ENCODE results near the gene LCN6.

LCN6 gene

GRCh38 chr9:136738960-136739359, 9.4 kb downstream of the LCN6 start:
- H3K9me3 ChIP-seq (ENCODE audit: insufficient read depth, low read depth, low read length), result peaks cover 3% of the 10 kb centered on the region

DNA sequence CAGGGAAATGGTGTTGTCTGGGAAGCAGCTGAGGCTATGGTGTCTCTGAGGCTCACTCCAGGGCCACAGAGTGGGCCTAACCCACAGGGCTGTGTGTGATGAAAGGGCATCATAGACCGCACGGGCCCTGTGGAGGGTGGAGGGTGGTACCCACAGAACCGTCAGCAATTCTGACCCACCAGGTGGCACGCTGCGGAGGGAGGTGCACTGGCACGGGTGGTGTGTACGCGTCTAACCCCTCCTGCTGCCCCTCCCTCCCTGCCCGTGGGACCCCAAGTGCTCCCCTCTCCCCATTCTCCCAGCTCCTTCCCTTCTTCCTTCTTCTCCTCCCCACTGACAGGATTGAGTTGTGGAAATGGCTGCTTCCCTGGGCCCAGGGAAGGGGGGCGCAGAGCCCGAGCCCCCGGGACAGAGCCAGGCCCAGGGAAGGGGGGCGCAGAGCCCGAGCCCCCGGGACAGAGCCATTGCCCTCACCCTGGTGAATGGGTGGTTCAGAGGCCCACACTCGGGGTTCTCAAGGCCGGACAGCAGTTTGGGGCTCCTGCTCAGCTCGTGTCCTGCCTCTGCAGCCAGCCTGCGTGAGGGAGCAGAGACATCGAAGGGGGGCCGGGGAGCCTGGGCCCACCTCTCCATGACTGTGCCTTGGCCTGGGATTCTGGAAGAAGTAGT, 12.4 kb downstream of the LCN6 start:
- Histone ChIP-seq H3K27ac (ENCODE audit: low read depth, low read length) (no peak overlapping the region), H3K79me2 (ENCODE audit: control insufficient read depth, insufficient read depth, low read length, poor library complexity) (no peaks in the 10 kb centered on the region), H2BK120ac (ENCODE audit: insufficient read depth, low read length, poor library complexity) (no peak overlapping the region), H3K18ac (ENCODE audit: low read length) (no peak overlapping the region), H3K36me3 (ENCODE audit: control insufficient read depth in 1 of 2, insufficient read depth in 2 of 2, low read length in 2 of 2) (no peaks in the 10 kb centered on the region), H3K23ac (ENCODE audit: low read length) (no peak overlapping the region), H4K91ac (ENCODE audit: low read depth, low read length) (no peak overlapping the region), H3K14ac (ENCODE audit: low read length) (no peak overlapping the region), H3K4ac (ENCODE audit: low read depth, low read length) (no peak overlapping the region), H3K27me3 (ENCODE audit: insufficient read depth, low read length) (no peaks in the 10 kb centered on the region), H3K4me3 (ENCODE audit: low read depth, low read length) (no peak overlapping the region), H3K79me1 (ENCODE audit: low read length) (no peaks in the 10 kb centered on the region), H2BK5ac (ENCODE audit: low read depth, low read length, poor library complexity) (no peak overlapping the region), H2BK12ac (ENCODE audit: low read length) (no peak overlapping the region), H4K8ac (ENCODE audit: low read depth, low read length) (no peak overlapping the region), H3K4me1 (ENCODE audit: control insufficient read depth in 1 of 2, insufficient read depth in 2 of 2, low read length in 2 of 2) (no peaks in the 10 kb centered on the region), H3K9ac (ENCODE audit: low read length) (no peak overlapping the region), H3K9me3 (ENCODE audit: insufficient read depth, low read depth, low read length) (peaks cover 6% of the 10 kb centered on the region), H4K12ac (ENCODE audit: low read depth, low read length) (no peak overlapping the region), H2AFZ (ENCODE audit: insufficient read depth, low read length, poor library complexity) (no peak overlapping the region), H2AK5ac (ENCODE audit: low read length) (no peak overlapping the region), H3K4me2 (ENCODE audit: low read length) (no peak overlapping the region)
- DNase-seq, result no peak
- WGBS (ENCODE audit: extremely low coverage, insufficient coverage, insufficient read length), result no CpG with 5 or more reads among the region's 21 CpGs

More at GRCh38 chr9:136738960-136739359, 9.4 kb downstream of the LCN6 start:
- no peak overlapping the region for H4K8ac ChIP-seq (ENCODE audit: low read depth, low read length)
- no peak overlapping the region for H2BK5ac ChIP-seq (ENCODE audit: low read depth, low read length, poor library complexity)
- no peak overlapping the region for H3K4ac ChIP-seq (ENCODE audit: low read depth, low read length)
- no peak overlapping the region for H2BK120ac ChIP-seq (ENCODE audit: insufficient read depth, low read length, poor library complexity)
- no peak overlapping the region for H3K9ac ChIP-seq (ENCODE audit: low read length)
- peak in 1 of 2 donors; percentile 13 for DNase-seq
- no peak overlapping the region for H2AK5ac ChIP-seq (ENCODE audit: low read length)
- no peak overlapping the region for H3K4me3 ChIP-seq (ENCODE audit: low read depth, low read length)
- H3K18ac ChIP-seq (ENCODE audit: low read length), result no peak overlapping the region
- no peaks in the 10 kb centered on the region for H3K79me1 ChIP-seq (ENCODE audit: low read length)
- H3K4me1 ChIP-seq (ENCODE audit: control insufficient read depth in 1 of 2, insufficient read depth in 2 of 2, low read length in 2 of 2), result no peaks in the 10 kb centered on the region
- H3K79me2 ChIP-seq (ENCODE audit: control insufficient read depth, insufficient read depth, low read length, poor library complexity), result no peaks in the 10 kb centered on the region
- no peak overlapping the region for H2AFZ ChIP-seq (ENCODE audit: insufficient read depth, low read length, poor library complexity)
- no peak overlapping the region for H3K23ac ChIP-seq (ENCODE audit: low read length)
- no peak overlapping the region for H3K14ac ChIP-seq (ENCODE audit: low read length)
- no peak overlapping the region for H2BK12ac ChIP-seq (ENCODE audit: low read length)
- H3K4me2 ChIP-seq (ENCODE audit: low read length), result no peak overlapping the region
- H4K91ac ChIP-seq (ENCODE audit: low read depth, low read length), result no peak overlapping the region
- WGBS (ENCODE audit: extremely low coverage, insufficient coverage, insufficient read length), result no CpG with 5 or more reads among the region's 20 CpGs
- no peaks in the 10 kb centered on the region for H3K27me3 ChIP-seq (ENCODE audit: insufficient read depth, low read length)
- H4K12ac ChIP-seq (ENCODE audit: low read depth, low read length), result no peak overlapping the region
- no peak overlapping the region for H3K27ac ChIP-seq (ENCODE audit: low read depth, low read length)
- H3K36me3 ChIP-seq (ENCODE audit: control insufficient read depth in 1 of 2, insufficient read depth in 2 of 2, low read length in 2 of 2), result no peaks in the 10 kb centered on the region

DNA sequence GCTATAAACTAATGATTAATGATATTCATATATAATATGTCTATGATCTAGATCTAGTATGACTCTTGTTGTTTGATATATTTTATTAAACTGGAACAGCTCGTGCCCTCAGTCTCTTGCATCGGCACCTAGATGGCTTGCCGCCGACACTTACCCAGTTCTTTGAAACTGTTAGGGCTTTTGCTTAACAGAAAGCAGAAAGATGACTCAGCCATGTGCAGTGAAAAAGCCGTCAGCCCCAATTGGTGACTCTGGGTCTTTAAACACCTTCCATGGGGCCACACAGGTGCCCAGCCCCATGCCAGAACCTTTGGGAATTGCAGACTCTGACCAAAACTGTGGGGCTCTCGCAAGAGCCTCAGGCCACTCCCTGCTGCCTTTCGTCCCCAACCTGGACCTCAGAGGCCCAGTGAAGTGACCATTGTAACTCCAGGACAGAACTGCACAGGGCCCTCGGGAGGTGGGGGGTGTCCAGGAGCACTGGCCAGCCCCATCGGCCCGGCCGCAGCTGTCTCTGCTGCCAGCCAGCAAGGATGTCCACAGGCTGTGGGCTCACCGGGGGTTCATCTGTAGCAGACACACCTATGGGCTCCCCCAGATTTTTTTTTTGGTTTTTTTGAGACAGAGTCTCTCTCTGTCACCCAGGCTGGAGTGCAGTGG, 13.4 kb downstream of the LCN6 start:
- Histone ChIP-seq H3K36me3 (ENCODE audit: control insufficient read depth in 1 of 2, insufficient read depth in 2 of 2, low read length in 2 of 2) (no peaks in the 10 kb centered on the region), H2BK12ac (ENCODE audit: low read length) (no peak overlapping the region), H4K91ac (ENCODE audit: low read depth, low read length) (no peak overlapping the region), H2AK5ac (ENCODE audit: low read length) (no peak overlapping the region), H4K12ac (ENCODE audit: low read depth, low read length) (no peak overlapping the region), H4K8ac (ENCODE audit: low read depth, low read length) (no peak overlapping the region), H3K4ac (ENCODE audit: low read depth, low read length) (no peak overlapping the region), H3K79me1 (ENCODE audit: low read length) (no peaks in the 10 kb centered on the region), H3K27me3 (ENCODE audit: insufficient read depth, low read length) (no peaks in the 10 kb centered on the region), H3K18ac (ENCODE audit: low read length) (no peak overlapping the region), H3K4me3 (ENCODE audit: low read depth, low read length) (no peak overlapping the region), H3K4me2 (ENCODE audit: low read length) (no peak overlapping the region), H3K79me2 (ENCODE audit: control insufficient read depth, insufficient read depth, low read length, poor library complexity) (no peaks in the 10 kb centered on the region), H3K4me1 (ENCODE audit: control insufficient read depth in 1 of 2, insufficient read depth in 2 of 2, low read length in 2 of 2) (no peaks in the 10 kb centered on the region), H3K23ac (ENCODE audit: low read length) (no peak overlapping the region), H2AFZ (ENCODE audit: insufficient read depth, low read length, poor library complexity) (no peak overlapping the region), H2BK120ac (ENCODE audit: insufficient read depth, low read length, poor library complexity) (no peak overlapping the region), H3K14ac (ENCODE audit: low read length) (no peak overlapping the region), H2BK5ac (ENCODE audit: low read depth, low read length, poor library complexity) (no peak overlapping the region), H3K27ac (ENCODE audit: low read depth, low read length) (no peak overlapping the region), H3K9ac (ENCODE audit: low read length) (no peak overlapping the region), H3K9me3 (ENCODE audit: insufficient read depth, low read depth, low read length) (peaks cover 6% of the 10 kb centered on the region)
- no peak for DNase-seq
- no CpG with 5 or more reads among the region's 12 CpGs for WGBS (ENCODE audit: extremely low coverage, insufficient coverage, insufficient read length)

DNA sequence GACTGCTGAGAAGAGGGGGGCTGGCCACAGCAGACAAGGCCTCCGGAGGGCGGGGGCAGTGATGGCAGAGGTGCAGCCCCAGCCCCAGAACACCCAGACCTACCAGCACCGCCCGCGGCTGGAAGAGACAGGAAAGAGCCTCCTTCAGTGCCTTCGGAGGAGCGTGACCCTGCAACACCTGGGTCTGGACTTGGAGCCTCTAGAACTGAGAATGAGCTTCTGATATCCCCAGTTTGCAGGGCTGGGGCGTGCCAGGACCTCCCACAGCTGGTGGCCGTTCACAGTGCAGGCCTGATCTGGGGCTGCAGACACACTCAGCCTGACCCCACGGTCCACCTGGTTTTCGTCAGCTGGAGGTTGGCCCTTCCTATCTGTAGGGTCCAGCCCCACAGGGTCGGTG, 14.7 kb downstream of the LCN6 start:
- no CpG with 5 or more reads among the region's 12 CpGs for WGBS (ENCODE audit: extremely low coverage, insufficient coverage, insufficient read length)

More for the DNA sequence above, 14.7 kb downstream of the LCN6 start:
- Histone ChIP-seq H2BK5ac (ENCODE audit: low read depth, low read length, poor library complexity) (no peak overlapping the region), H4K12ac (ENCODE audit: low read depth, low read length) (no peak overlapping the region), H4K91ac (ENCODE audit: low read depth, low read length) (no peak overlapping the region), H3K9ac (ENCODE audit: low read length) (no peak overlapping the region), H3K4ac (ENCODE audit: low read depth, low read length) (no peak overlapping the region), H3K36me3 (ENCODE audit: control insufficient read depth in 1 of 2, insufficient read depth in 2 of 2, low read length in 2 of 2) (no peaks in the 10 kb centered on the region), H2AK5ac (ENCODE audit: low read length) (no peak overlapping the region), H3K27me3 (ENCODE audit: insufficient read depth, low read length) (no peaks in the 10 kb centered on the region), H3K27ac (ENCODE audit: low read depth, low read length) (no peak overlapping the region), H3K4me3 (ENCODE audit: low read depth, low read length) (no peak overlapping the region), H3K18ac (ENCODE audit: low read length) (no peak overlapping the region), H2AFZ (ENCODE audit: insufficient read depth, low read length, poor library complexity) (no peak overlapping the region), H3K9me3 (ENCODE audit: insufficient read depth, low read depth, low read length) (peaks cover 6% of the 10 kb centered on the region), H2BK12ac (ENCODE audit: low read length) (no peak overlapping the region), H3K14ac (ENCODE audit: low read length) (no peak overlapping the region), H3K4me1 (ENCODE audit: control insufficient read depth in 1 of 2, insufficient read depth in 2 of 2, low read length in 2 of 2) (peaks cover 0 to 3% of the 10 kb centered on the region in 2 experiments), H4K8ac (ENCODE audit: low read depth, low read length) (no peak overlapping the region), H3K79me2 (ENCODE audit: control insufficient read depth, insufficient read depth, low read length, poor library complexity) (no peaks in the 10 kb centered on the region), H3K79me1 (ENCODE audit: low read length) (peaks cover 2% of the 10 kb centered on the region), H2BK120ac (ENCODE audit: insufficient read depth, low read length, poor library complexity) (no peak overlapping the region), H3K23ac (ENCODE audit: low read length) (no peak overlapping the region), H3K4me2 (ENCODE audit: low read length) (no peak overlapping the region)
- DNase-seq, result no peak
